H1 (cell line): ENCODE measurements around the gene C19orf85. TPM values are rescaled to one million over a fixed set of nuclear protein-coding genes. Genes with fewer than 3 reads are reported as not detected.

Experiments used
- CTCF ChIA-PET: fragments of 300-600 bp; sonication (Branson Sonifier 250); formaldehyde crosslinking; loops from one replicate; lab custom pipeline; 2021; ENCODE audit not compliant: partially characterized antibody; lab: Charles Lee
- POLR2A ChIA-PET: fragments of 300-600 bp; sonication (Branson Sonifier 250); formaldehyde crosslinking; loops from one replicate; lab custom pipeline; 2021; ENCODE audit warnings: inconsistent platforms; ENCODE audit not compliant: partially characterized antibody; lab: Charles Lee
- DNase-seq, 2 experiments: peaks; one replicate each; pipeline versions ENCODE4 v3.0.0 to v3.0.0-alpha.2; 2010 to 2022; ENCODE audit warnings: low spot score in 2 of 2, low read depth in 1 of 2, mixed read lengths in 1 of 2
- FAIRE-seq: peaks from 2 replicates; lab custom pipeline; 2011; peaks lifted over from hg19 to GRCh38; lab: Jason Lieb, UNC
- H2AFZ ChIP-seq: 2 replicates; pipeline ENCODE4 v1.8.1; 2012; ENCODE audit warnings: low read length, inconsistent platforms
- H2AK5ac ChIP-seq: 2 replicates; pipeline ENCODE4 v1.6.1; 2013; ENCODE audit warnings: low read depth, low read length
- H2BK120ac ChIP-seq: replicated peaks from 2 replicates; pipeline ENCODE3; 2013; ENCODE audit warnings: low read depth, low read length, inconsistent platforms
- H2BK12ac ChIP-seq: 2 replicates; pipeline ENCODE4 v1.6.1; 2013; ENCODE audit warnings: low read depth, low read length
- H2BK15ac ChIP-seq: 2 replicates; pipeline ENCODE4 v1.6.1; 2013; ENCODE audit warnings: low read length
- H2BK20ac ChIP-seq: 2 replicates; pipeline ENCODE4 v1.6.1; 2013; ENCODE audit warnings: low read length
- H2BK5ac ChIP-seq: 2 replicates; pipeline ENCODE4 v1.6.1; 2013; ENCODE audit warnings: low read depth, low read length
- H3K14ac ChIP-seq: 2 replicates; pipeline ENCODE4 v1.6.1; 2013; ENCODE audit warnings: inconsistent platforms; ENCODE audit not compliant: insufficient read length
- H3K18ac ChIP-seq: 2 replicates; pipeline ENCODE4 v1.6.1; 2013; ENCODE audit warnings: low read length; ENCODE audit errors: extremely low read depth
- H3K23ac ChIP-seq: 2 replicates; pipeline ENCODE4 v1.6.1; 2013; ENCODE audit warnings: inconsistent platforms; ENCODE audit not compliant: insufficient read length
- H3K23me2 ChIP-seq: 2 replicates; pipeline ENCODE4 v1.6.1; 2013; ENCODE audit warnings: low read depth, low read length
- H3K27ac ChIP-seq: 2 replicates; pipeline ENCODE4 v1.6.1; 2011; ENCODE audit warnings: low read depth, low read length, inconsistent platforms
- H3K27me3 ChIP-seq, 4 experiments: replicated peaks in 1 of 4; 1 replicate in 1 of 4; 2 replicates in 3 of 4; pipeline versions ENCODE4 v1.6.1 to v1.8.1; 2011 to 2013; ENCODE audit warnings: low read length in 3 of 4, mild to moderate bottlenecking in 3 of 4, inconsistent platforms in 2 of 4, mixed read lengths in 2 of 4, moderate library complexity in 1 of 4; ENCODE audit not compliant: control insufficient read depth in 3 of 4, insufficient read depth in 3 of 4; ENCODE audit errors: extremely low read depth in 1 of 4
- H3K36me3 ChIP-seq, 4 experiments: 2 replicates each; pipeline versions ENCODE4 v1.6.1 to v1.8.1; 2011 to 2013; ENCODE audit warnings: mild to moderate bottlenecking in 4 of 4, low read length in 3 of 4, moderate library complexity in 2 of 4, control low read depth in 1 of 4, inconsistent platforms in 1 of 4; ENCODE audit not compliant: insufficient read depth in 4 of 4, control insufficient read depth in 2 of 4
- H3K4ac ChIP-seq: replicated peaks from 2 replicates; pipeline ENCODE3; 2013; ENCODE audit warnings: low read length, low read depth, mixed read lengths, inconsistent platforms; ENCODE audit not compliant: insufficient read length
- H3K4me1 ChIP-seq, 4 experiments: replicated peaks in 1 of 4; 1 replicate in 1 of 4; 2 replicates in 3 of 4; pipeline versions ENCODE4 v1.6.1 to v1.8.1; 2011 to 2013; ENCODE audit warnings: low read length in 3 of 4, inconsistent platforms in 2 of 4, mixed read lengths in 1 of 4; ENCODE audit not compliant: insufficient read depth in 4 of 4, control insufficient read depth in 3 of 4
- H3K4me2 ChIP-seq, 2 experiments: 2 replicates each; pipeline versions ENCODE4 v1.6.1 to v1.8.1; 2011 to 2013; ENCODE audit warnings: low read depth in 2 of 2, low read length in 2 of 2, control low read depth in 1 of 2, inconsistent platforms in 1 of 2, mild to moderate bottlenecking in 1 of 2; ENCODE audit not compliant: insufficient read depth in 1 of 2
- H3K4me3 ChIP-seq, 4 experiments: fragments of 200-600, 300-600 bp in 1 of 4; sonication (generic), shearing (Covaris generic), sonication (Bioruptor Twin) in 1 of 4; 2 replicates each; pipeline versions ENCODE4 v1.5.1 to v1.8.1; 2011 to 2016; ENCODE audit warnings: low read length in 4 of 4, low read depth in 3 of 4, control low read depth in 2 of 4, inconsistent platforms in 2 of 4, mild to moderate bottlenecking in 2 of 4, mixed read lengths in 1 of 4, moderate library complexity in 1 of 4; ENCODE audit not compliant: insufficient read depth in 2 of 4; ENCODE audit errors: extremely low read depth in 1 of 4
- H3K56ac ChIP-seq: replicated peaks from 2 replicates; pipeline ENCODE3; 2013; ENCODE audit warnings: low read depth, mild to moderate bottlenecking, mixed read lengths, low read length, inconsistent platforms; ENCODE audit not compliant: insufficient read length
- H3K79me1 ChIP-seq: 2 replicates; pipeline ENCODE4 v1.6.1; 2013; ENCODE audit warnings: low read depth, low read length, control low read depth
- H3K79me2 ChIP-seq, 2 experiments: 2 replicates each; pipeline versions ENCODE4 v1.6.1 to v1.8.1; 2012 to 2013; ENCODE audit warnings: low read length in 2 of 2, mild to moderate bottlenecking in 2 of 2, inconsistent platforms in 1 of 2; ENCODE audit not compliant: insufficient read depth in 2 of 2, control insufficient read depth in 1 of 2
- H3K9ac ChIP-seq, 4 experiments: replicated peaks in 1 of 4; 1 replicate in 1 of 4; 2 replicates in 3 of 4; pipeline versions ENCODE4 v1.6.1 to v1.8.1; 2011 to 2013; ENCODE audit warnings: low read depth in 3 of 4, low read length in 3 of 4, control low read depth in 2 of 4, mild to moderate bottlenecking in 2 of 4, moderate library complexity in 2 of 4, inconsistent platforms in 1 of 4; ENCODE audit errors: extremely low read depth in 1 of 4
- H3K9me3 ChIP-seq, 2 experiments: 2 replicates each; pipeline versions ENCODE4 v1.6.1 to v1.8.1; 2012 to 2013; ENCODE audit warnings: mild to moderate bottlenecking in 2 of 2, moderate library complexity in 2 of 2, control low read depth in 1 of 2, inconsistent platforms in 1 of 2, low read depth in 1 of 2, low read length in 1 of 2, mixed read lengths in 1 of 2; ENCODE audit not compliant: insufficient read depth in 2 of 2
- H4K20me1 ChIP-seq, 2 experiments: replicated peaks in 1 of 2; 2 replicates each; pipeline versions ENCODE3 to v1.8.1; 2011 to 2013; ENCODE audit warnings: inconsistent platforms in 2 of 2, low read length in 2 of 2, mild to moderate bottlenecking in 1 of 2; ENCODE audit not compliant: insufficient read depth in 2 of 2, control insufficient read depth in 1 of 2
- H4K5ac ChIP-seq: 2 replicates; pipeline ENCODE4 v1.6.1; 2013; ENCODE audit warnings: low read length, low read depth, mixed read lengths, inconsistent platforms; ENCODE audit not compliant: insufficient read length
- H4K8ac ChIP-seq: 2 replicates; pipeline ENCODE4 v1.8.0; 2013; ENCODE audit warnings: mild to moderate bottlenecking, moderate library complexity, low read length, inconsistent platforms; ENCODE audit not compliant: insufficient read depth; ENCODE audit errors: extremely low read depth
- H4K91ac ChIP-seq: replicated peaks from 2 replicates; pipeline ENCODE3; 2013; ENCODE audit warnings: low read length, mixed read lengths, inconsistent platforms; ENCODE audit not compliant: insufficient read length
- BACH1 ChIP-seq: IDR thresholded peaks from 2 replicates; pipeline ENCODE4 v1.6.1; 2012; ENCODE audit warnings: low read length, improper control_type of control experiment
- CHD2 ChIP-seq: IDR thresholded peaks from 2 replicates; pipeline ENCODE4 v1.6.1; 2012; ENCODE audit warnings: low read length, improper control_type of control experiment
- EGR1 ChIP-seq: IDR thresholded peaks from 2 replicates; pipeline ENCODE4 v1.6.1; 2011; ENCODE audit warnings: low read depth, low read length, borderline replicate concordance
- JUND ChIP-seq: IDR thresholded peaks from 2 replicates; pipeline ENCODE4 v1.6.1; 2011; ENCODE audit warnings: mild to moderate bottlenecking, improper control_type of control experiment, low read length
- SP4 ChIP-seq: IDR thresholded peaks from 2 replicates; pipeline ENCODE4 v1.6.1; 2012; ENCODE audit warnings: low read length, inconsistent platforms
- USF2 ChIP-seq: IDR thresholded peaks from 2 replicates; pipeline ENCODE4 v1.6.1; 2011; ENCODE audit warnings: low read length, improper control_type of control experiment
- WGBS, 2 experiments: shearing (Covaris generic) in 1 of 2; methylation state at CpG; one replicate each; pipeline versions ENCODE4 v1.1.6 to v1.1.7; 2013 to 2015; ENCODE audit warnings: low lambda C conversion rate in 2 of 2, mixed read lengths in 2 of 2, inconsistent platforms in 1 of 2, low coverage in 1 of 2, missing lambda C conversion rate in 1 of 2; ENCODE audit not compliant: insufficient replicate concordance in 2 of 2, insufficient coverage in 1 of 2, insufficient read length in 1 of 2; ENCODE audit errors: extremely low coverage in 1 of 2, missing lambda C conversion rate in 1 of 2; 5-methylcytosine and 5-hydroxymethylcytosine counted together
- polyA plus RNA-seq, 7 experiments: library from polyadenylated mRNA; depleted of rRNA in 3 of 7; stranded (reverse) in 5 of 7; unstranded in 2 of 7; fragments of >200 nt in 5 of 7; fragments of 200-250 nt in 2 of 7; gene quantifications; 1 replicate in 5 of 7; 2 replicates in 1 of 7; 4 replicates in 1 of 7; pipeline versions ENCODE4 v1.2.1 to v1.2.3, GENCODE V29; 2011 to 2013; ENCODE audit warnings: missing spikeins in 2 of 7, mixed read lengths in 2 of 7
- total RNA-seq: library from RNA; stranded (reverse); fragmentation: NEBNext Ultra II Directional; extraction: Animal tissue kit (Norgen Biotek cat#: 25700); gene quantifications from 2 replicates; pipeline ENCODE4 v1.2.1, GENCODE V29; 2021

The C19orf85 gene
- total and polyA plus RNA-seq, 2 of the 8 experiments (the other 6 are each of a cell fraction or from before 2014, with no cell fraction given) = 2.2 to 3.2 TPM

GRCh38 chr19:55436847-55437246 is 27.7 kb downstream of the C19orf85 start:
- POLR2A ChIA-PET = interaction anchor here (0.9 to 4.0 kb wide), 6 partner anchors 15 to 50 kb away, joined by 3 to 48 read pairs (median 4); partner anchors contain the start of gene UBE2S
- H3K18ac ChIP-seq = no peak overlapping the region
- H3K27me3 ChIP-seq = peaks cover 11 to 37% (median 30%) of the 10 kb centered on the region in 4 experiments
- no peak overlapping the region for H2AFZ ChIP-seq
- H4K8ac ChIP-seq = no peak overlapping the region
- H3K4me3 ChIP-seq = no peak overlapping the region
- no peak overlapping the region for H3K14ac ChIP-seq
- H2BK12ac ChIP-seq = no peak overlapping the region
- no peak overlapping the region for H2BK120ac ChIP-seq
- no peak overlapping the region for H3K4me2 ChIP-seq
- H2BK20ac ChIP-seq = no peak overlapping the region
- no peak overlapping the region for H4K5ac ChIP-seq
- no peak overlapping the region for H3K23ac ChIP-seq
- no peak for FAIRE-seq
- no peak for DNase-seq
- H2BK15ac ChIP-seq = no peak overlapping the region
- no peak overlapping the region for H3K56ac ChIP-seq
- no peaks in the 10 kb centered on the region for H3K79me2 ChIP-seq
- peaks cover 2 to 20% of the 10 kb centered on the region in 2 experiments for H4K20me1 ChIP-seq
- H3K36me3 ChIP-seq = no peaks in the 10 kb centered on the region
- no peak overlapping the region for H3K4ac ChIP-seq
- H3K27ac ChIP-seq = no peak overlapping the region
- H2BK5ac ChIP-seq = no peak overlapping the region
- H3K4me1 ChIP-seq = peaks cover 6 to 16% (median 7%) of the 10 kb centered on the region in 4 experiments
- H4K91ac ChIP-seq = no peak overlapping the region
- H3K9me3 ChIP-seq = 0 out of 4 replicates have a peak, but pooled peaks cover 0 to 3% of the 10 kb centered on the region in 2 experiments
- H3K23me2 ChIP-seq = peaks cover 21% of the 10 kb centered on the region; the same call in 1 of the 2 replicates
- peaks cover 6% of the 10 kb centered on the region for H3K79me1 ChIP-seq
- TF ChIP-seq BACH1 = no peak
- TF ChIP-seq CHD2 = no peak
- peak; percentile 66 for TF ChIP-seq USF2
- no peak for TF ChIP-seq EGR1
- no peak for TF ChIP-seq SP4
- no peak for TF ChIP-seq JUND
- H3K9ac ChIP-seq = no peak overlapping the region
- WGBS, 2 experiments = 40% methylated on average over 8 of the region's 8 CpGs; no CpG with 5 or more reads in 1 of the 2 experiments
- H2AK5ac ChIP-seq = no peak overlapping the region
- CTCF ChIA-PET = interaction anchor here (0.6 to 1.3 kb wide), 8 partner anchors 17 to 296 kb away, joined by 3 to 9 read pairs (median 4); partner anchors contain the start of gene SYT5
